B cell (primary cell): ENCODE data around the gene FAM72B. TPM values are rescaled to one million over a fixed set of nuclear protein-coding genes. Genes with fewer than 3 reads are reported as not detected.
"Not testable (repeated sequence)": the region's sequence is repeated elsewhere in the genome, so short reads cannot be mapped to it uniquely, and the experiment has no call there.

Experiments
- ATAC-seq: fragments of 200-7000 bp; cut with Tn5 transposase; one replicate; pipeline ENCODE4 v1.10.0; 2021; ENCODE audit warnings: low read depth, mild to moderate bottlenecking, moderate number of reproducible peaks, moderate library complexity
- CTCF ChIA-PET: fragments of 350-600 bp; sonication (Branson Sonifier 250); formaldehyde crosslinking; loops from one replicate; lab custom pipeline; 2021; ENCODE audit warnings: antibody characterized with exemption, inconsistent platforms; lab: Charles Lee
- POLR2A ChIA-PET: fragments of 350-600 bp; sonication (Branson Sonifier 250); formaldehyde crosslinking; loops from one replicate; lab custom pipeline; 2021; ENCODE audit warnings: antibody characterized with exemption; lab: Charles Lee
- DNase-seq: peaks from one replicate; pipeline ENCODE4 v3.0.0; 2013
- H2AFZ ChIP-seq: 2 replicates; pipeline ENCODE4 v1.6.1; 2012; ENCODE audit warnings: mild to moderate bottlenecking, low read depth, low read length; ENCODE audit not compliant: insufficient read depth, poor library complexity, severe bottlenecking
- H3K27ac ChIP-seq, 2 donors: 1 replicate in 1 of 2; 2 replicates in 1 of 2; pipeline ENCODE4 v1.5.1; 2012 to 2013; ENCODE audit warnings: low read length in 2 of 2, mild to moderate bottlenecking in 2 of 2, moderate library complexity in 1 of 2
- H3K27me3 ChIP-seq, 4 experiments: fragments of 200-600 bp in 1 of 4; sonication (generic) in 1 of 4; replicated peaks in 1 of 4; 1 replicate in 2 of 4; 2 replicates in 2 of 4; pipeline versions ENCODE4 v1.6.1 to v1.7.0; 2013 to 2016; ENCODE audit warnings: low read length in 3 of 4, mild to moderate bottlenecking in 2 of 4, mixed read lengths in 1 of 4, moderate library complexity in 1 of 4; ENCODE audit not compliant: insufficient read depth in 4 of 4, control insufficient read depth in 3 of 4; ENCODE audit errors: control extremely low read depth in 1 of 4
- H3K36me3 ChIP-seq, 2 experiments: replicated peaks in 1 of 2; 1 replicate in 1 of 2; 2 replicates in 1 of 2; pipeline versions ENCODE4 v1.6.1 to v1.7.1; 2013; ENCODE audit warnings: low read length in 1 of 2; ENCODE audit not compliant: insufficient read depth in 2 of 2, control insufficient read depth in 1 of 2; ENCODE audit errors: control extremely low read depth in 1 of 2, extremely low read depth in 1 of 2
- H3K4me1 ChIP-seq, 2 donors: fragments of 200-600 bp in 1 of 2; sonication (generic) in 1 of 2; 1 replicate in 1 of 2; 2 replicates in 1 of 2; pipeline versions ENCODE4 v1.5.1 to v1.6.1; 2013 to 2017; ENCODE audit warnings: low read length in 2 of 2; ENCODE audit not compliant: control insufficient read depth in 2 of 2, insufficient read depth in 2 of 2
- H3K4me2 ChIP-seq: replicated peaks from 2 replicates; pipeline ENCODE3; 2012; ENCODE audit warnings: mild to moderate bottlenecking, low read depth, low read length; ENCODE audit not compliant: poor library complexity, severe bottlenecking
- H3K4me3 ChIP-seq, 5 experiments: fragments of 200-600 bp in 1 of 5; sonication (generic) in 1 of 5; 1 replicate in 3 of 5; 2 replicates in 2 of 5; pipeline versions ENCODE4 v1.5.1 to v1.7.0; 2011 to 2016; ENCODE audit warnings: low read length in 4 of 5, mild to moderate bottlenecking in 4 of 5, low read depth in 2 of 5, control low read depth in 1 of 5, moderate library complexity in 1 of 5; ENCODE audit not compliant: insufficient read depth in 1 of 5; ENCODE audit errors: control extremely low read depth in 1 of 5, extremely low read depth in 1 of 5
- H3K79me2 ChIP-seq: fragments of 200-600 bp; sonication (generic); one replicate; pipeline ENCODE4 v1.6.0; 2016; ENCODE audit warnings: low read length; ENCODE audit not compliant: control insufficient read depth, insufficient read depth
- H3K9ac ChIP-seq: fragments of 200-600 bp; sonication (generic); 2 replicates; pipeline ENCODE4 v1.6.1; 2017; ENCODE audit warnings: mild to moderate bottlenecking, low read length, moderate library complexity
- H3K9me3 ChIP-seq, 3 donors: one replicate each; pipeline versions ENCODE4 v1.6.1 to v1.7.1; 2013; ENCODE audit warnings: low read length in 2 of 3; ENCODE audit not compliant: control insufficient read depth in 2 of 3, insufficient read depth in 1 of 3; ENCODE audit errors: control extremely low read depth in 1 of 3
- H4K20me1 ChIP-seq: 2 replicates; pipeline ENCODE4 v1.6.0; 2012; ENCODE audit warnings: mild to moderate bottlenecking, low read length; ENCODE audit not compliant: insufficient read depth, control insufficient read depth, poor library complexity, severe bottlenecking
- H3K27ac Mint-ChIP-seq: one replicate; pipeline ENCODE4 v1.8.0; 2021; ENCODE audit warnings: mixed read lengths
- H3K27me3 Mint-ChIP-seq: one replicate; pipeline ENCODE4 v1.8.0; 2021; ENCODE audit warnings: mixed read lengths
- H3K4me1 Mint-ChIP-seq: one replicate; pipeline ENCODE4 v1.8.0; 2021; ENCODE audit warnings: mixed read lengths
- H3K4me3 Mint-ChIP-seq: one replicate; pipeline ENCODE4 v1.8.0; 2021; ENCODE audit warnings: mixed read lengths
- H3K9me3 Mint-ChIP-seq: one replicate; pipeline ENCODE4 v1.8.0; 2022; ENCODE audit warnings: mixed read lengths; ENCODE audit not compliant: insufficient read depth
- WGBS: methylation state at CpG from one replicate; pipeline ENCODE4 v1.1.5; 2013; ENCODE audit warnings: missing lambda C conversion rate; ENCODE audit not compliant: insufficient coverage; 5-methylcytosine and 5-hydroxymethylcytosine counted together
- intact Hi-C: fragments of 100-400 bp; cut with micrococcal nuclease; formaldehyde crosslinking; loops from one replicate; pipeline ENCODE4 v1.10.0; 2022
- polyA plus RNA-seq: library from polyadenylated mRNA; depleted of rRNA; stranded (reverse); fragments of >200 nt; gene quantifications from 2 replicates; pipeline ENCODE4 v1.2.3, GENCODE V29; 2012
- total RNA-seq, 2 donors: library from RNA; stranded (reverse); fragments of 120-200 nt in 1 of 2; gene quantifications; 1 replicate in 1 of 2; 2 replicates in 1 of 2; pipeline versions ENCODE4 v1.2.3 to v1.2.4, GENCODE V29; 2013 to 2022

The FAM72B gene
- total and polyA plus RNA-seq, 2 donors (not counting 1 experiment from before 2014, with no cell fraction given), result 0.45 to 0.62 TPM

DNA sequence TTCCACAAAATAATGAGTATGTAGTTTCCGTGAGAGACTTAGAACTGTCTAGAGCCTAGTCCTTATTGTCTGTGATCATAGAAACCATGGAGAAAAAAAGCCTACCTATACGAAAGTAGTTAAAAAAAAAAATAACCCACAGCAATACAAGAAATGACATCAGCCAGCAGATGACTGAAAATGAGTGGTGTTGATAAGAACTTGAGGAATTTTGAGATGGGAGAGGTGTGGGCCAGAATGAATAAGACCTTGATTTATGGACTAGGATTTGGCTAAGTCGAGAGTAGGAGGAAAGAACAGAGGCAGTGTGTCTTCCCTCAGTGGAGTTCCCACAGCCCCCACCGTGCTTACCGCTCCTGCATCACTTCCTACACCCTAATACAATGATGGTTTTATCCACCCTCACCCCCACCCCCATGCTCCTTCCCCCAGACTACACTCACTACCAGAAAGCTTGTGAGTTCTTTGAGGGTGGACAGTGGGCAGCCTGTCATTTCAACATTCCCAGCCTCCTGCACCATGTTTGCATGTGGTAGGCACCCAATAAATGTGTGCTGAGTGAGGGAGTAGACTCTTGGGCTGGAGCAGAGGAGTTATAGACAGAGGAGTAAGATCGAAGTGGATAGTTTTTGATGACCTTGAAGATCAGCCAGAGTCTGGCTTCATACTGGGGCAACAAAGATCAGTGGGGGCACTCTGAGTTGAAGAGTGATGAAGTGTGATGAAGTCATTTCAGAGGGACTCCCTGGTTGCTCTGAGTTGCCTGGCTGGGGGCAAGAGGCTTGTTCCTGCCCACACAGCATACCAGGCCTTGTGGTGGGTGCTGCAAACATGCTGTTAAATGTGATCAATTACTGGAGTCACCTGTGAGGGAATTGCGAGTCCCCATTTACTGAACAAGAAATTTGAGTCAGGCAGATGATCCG is 21.9 kb upstream of the FAM72B start:
- H3K27me3 Mint-ChIP-seq, H3K4me2 ChIP-seq, H3K36me3 ChIP-seq, H3K27me3 ChIP-seq, CTCF ChIA-PET, H3K79me2 ChIP-seq, H3K9me3 Mint-ChIP-seq, ATAC-seq, H4K20me1 ChIP-seq, DNase-seq, H3K4me3 ChIP-seq, H2AFZ ChIP-seq, H3K9me3 ChIP-seq, H3K4me1 ChIP-seq, H3K27ac ChIP-seq, H3K4me1 Mint-ChIP-seq, H3K9ac ChIP-seq, POLR2A ChIA-PET, intact Hi-C loops, H3K4me3 Mint-ChIP-seq, H3K27ac Mint-ChIP-seq: not testable (repeated sequence)
- 100% methylated on average over 1 of the region's 8 CpGs for WGBS

DNA sequence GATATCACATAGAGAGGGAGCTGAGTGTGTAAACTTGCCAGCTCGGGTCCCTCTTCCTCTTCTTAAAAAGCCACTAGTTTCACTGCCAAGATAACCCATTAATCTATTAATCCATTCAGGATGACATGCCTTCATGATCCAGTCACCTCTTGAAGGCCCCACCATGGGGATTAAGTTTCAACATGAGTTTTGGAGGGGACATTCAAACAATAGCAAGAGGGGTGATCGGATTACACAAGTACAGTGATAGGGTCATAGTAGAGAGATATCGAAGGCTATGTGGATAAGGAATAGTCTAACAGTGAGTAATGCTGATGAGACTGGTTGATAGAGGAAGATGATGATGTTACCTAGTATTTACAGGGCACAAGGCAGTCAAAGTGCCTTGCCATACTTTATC is 18.8 kb upstream of the FAM72B start:
- intact Hi-C loops, H3K27ac Mint-ChIP-seq: not testable (repeated sequence)
- no CpG with 5 or more reads among the region's 3 CpGs for WGBS

DNA sequence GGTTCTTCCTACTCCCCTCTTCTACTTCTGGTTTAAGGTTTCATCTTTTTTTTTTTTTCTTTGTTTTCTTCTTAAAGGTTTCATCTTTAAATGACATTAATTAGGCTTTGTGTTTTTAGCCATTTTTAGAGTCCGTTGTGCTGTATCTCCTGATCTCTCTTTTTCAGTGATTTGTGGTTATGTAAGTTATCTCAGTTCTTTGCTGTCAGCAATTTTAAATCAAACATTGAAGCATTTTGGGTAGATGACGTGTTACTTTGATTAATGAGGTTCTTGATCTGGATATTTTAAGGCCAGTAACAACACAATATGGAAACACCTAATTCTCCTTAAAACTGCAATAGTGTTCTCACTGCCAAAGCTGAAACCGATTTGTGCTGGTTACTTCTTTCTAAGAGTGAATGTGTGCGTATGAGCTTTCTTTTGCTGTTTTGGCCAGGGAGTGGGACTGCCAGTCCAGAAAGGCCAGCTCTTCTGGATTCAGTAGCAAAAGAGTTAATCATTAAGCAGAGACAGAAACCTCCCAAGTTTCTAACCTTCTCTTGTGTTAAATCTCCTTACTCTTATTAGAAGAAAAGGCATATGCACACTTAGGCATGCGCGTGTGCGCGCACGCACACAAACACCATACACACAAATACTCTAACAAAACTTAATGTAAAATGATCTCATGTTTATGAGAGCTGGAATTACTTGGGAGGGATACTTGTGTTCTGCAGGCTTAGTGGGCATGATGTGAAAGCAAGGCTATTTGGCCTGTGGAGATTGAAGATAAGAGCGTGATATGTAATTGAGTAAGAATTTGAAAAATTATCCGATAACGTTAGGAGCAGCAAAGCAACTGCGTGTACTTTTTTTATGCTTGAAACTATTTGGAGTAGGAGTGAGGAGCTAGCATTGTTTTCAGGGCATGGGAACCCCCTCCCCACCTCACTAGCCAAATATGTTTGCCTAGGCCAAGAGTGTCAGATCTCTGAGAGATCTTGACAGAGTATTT is 17.1 kb upstream of the FAM72B start:
- H3K4me2 ChIP-seq, H3K4me3 ChIP-seq, H3K79me2 ChIP-seq, H3K4me3 Mint-ChIP-seq, H3K27ac Mint-ChIP-seq, CTCF ChIA-PET, H3K27ac ChIP-seq, POLR2A ChIA-PET, intact Hi-C loops, H3K9me3 ChIP-seq, H3K9ac ChIP-seq, H3K36me3 ChIP-seq, H3K9me3 Mint-ChIP-seq, H2AFZ ChIP-seq, H3K27me3 ChIP-seq, H4K20me1 ChIP-seq, H3K4me1 Mint-ChIP-seq, H3K4me1 ChIP-seq, H3K27me3 Mint-ChIP-seq, ATAC-seq, DNase-seq: not testable (repeated sequence)
- no CpG with 5 or more reads among the region's 13 CpGs for WGBS

More for the DNA sequence above, 18.8 kb upstream of the FAM72B start:
- H4K20me1 ChIP-seq, H3K9me3 Mint-ChIP-seq, ATAC-seq, H3K4me1 Mint-ChIP-seq, H2AFZ ChIP-seq, H3K4me1 ChIP-seq, H3K36me3 ChIP-seq, POLR2A ChIA-PET, CTCF ChIA-PET, H3K27me3 Mint-ChIP-seq, H3K4me3 Mint-ChIP-seq, DNase-seq, H3K4me3 ChIP-seq, H3K79me2 ChIP-seq, H3K4me2 ChIP-seq, H3K27me3 ChIP-seq, H3K9me3 ChIP-seq, H3K9ac ChIP-seq, H3K27ac ChIP-seq: not testable (repeated sequence)
